ENCODE data around the gene OOSP2. TPM values are rescaled to one million over a fixed set of nuclear protein-coding genes. Genes with fewer than 3 reads are reported as not detected.
A peak's percentile ranks its signal among the peaks of the same experiment; 100 is the strongest.
"Not testable (repeated sequence)": the region's sequence is repeated elsewhere in the genome, so short reads cannot be mapped to it uniquely, and the experiment has no call there.

OOSP2 gene
- total RNA-seq, 1 donor from 2014 or later: not detected

- Histone ChIP-seq H3K4me3 (ENCODE audit: low read depth, low read length) (no peak overlapping the region), H3K27me3 (ENCODE audit: control insufficient read depth, insufficient read depth, low read length) (no peaks in the 10 kb centered on the region), H3K36me3 (ENCODE audit: control insufficient read depth, insufficient read depth, low read length) (no peaks in the 10 kb centered on the region)
- no peak for TF ChIP-seq CTCF (IDR thresholded peaks at IDR 0.05; ENCODE audit: insufficient read depth, low read length, poor library complexity, severe bottlenecking)
- peak; percentile 12 for DNase-seq (ENCODE audit: low read depth)
Measured at GRCh38 chr11:60005360-60005759, 34.8 kb upstream of the OOSP2 start.

- no peak within 1 kb of the TSS for H3K4me3 ChIP-seq (ENCODE audit: low read depth, low read length)
- no peak for DNase-seq (ENCODE audit: low read depth)
- H3K27me3 ChIP-seq (ENCODE audit: control insufficient read depth, insufficient read depth, low read length): no peaks in the 10 kb centered on the region
- H3K36me3 ChIP-seq (ENCODE audit: control insufficient read depth, insufficient read depth, low read length): no peaks in the 10 kb centered on the region
- TF ChIP-seq CTCF (IDR thresholded peaks at IDR 0.05; ENCODE audit: insufficient read depth, low read length, poor library complexity, severe bottlenecking): no peak
Measured at GRCh38 chr11:60016881-60017280, 23.3 kb upstream of the OOSP2 start, which contains the start of gene OOSP4B. Gene OOSP4B (plus strand): TSS chr11:60017181.

- no peak for TF ChIP-seq CTCF (IDR thresholded peaks at IDR 0.05; ENCODE audit: insufficient read depth, low read length, poor library complexity, severe bottlenecking)
- H3K27me3 ChIP-seq (ENCODE audit: control insufficient read depth, insufficient read depth, low read length): no peaks in the 10 kb centered on the region
- H3K36me3 ChIP-seq (ENCODE audit: control insufficient read depth, insufficient read depth, low read length): no peaks in the 10 kb centered on the region
- no peak overlapping the region for H3K4me3 ChIP-seq (ENCODE audit: low read depth, low read length)
- no peak for DNase-seq (ENCODE audit: low read depth)
Measured at GRCh38 chr11:60018058-60018457, 22.2 kb upstream of the OOSP2 start.

- not testable (repeated sequence) for DNase-seq (ENCODE audit: low read depth); H3K4me3 ChIP-seq (ENCODE audit: low read depth, low read length)
Measured at GRCh38 chr11:60020376-60020775, 19.8 kb upstream of the OOSP2 start.

GRCh38 chr11:60029015-60029632 lies 11.1 kb upstream of the OOSP2 start:
- no peak for TF ChIP-seq CTCF (IDR thresholded peaks at IDR 0.05; ENCODE audit: insufficient read depth, low read length, poor library complexity, severe bottlenecking)
- Histone ChIP-seq H3K36me3 (ENCODE audit: control insufficient read depth, insufficient read depth, low read length) (no peaks in the 10 kb centered on the region), H3K4me3 (ENCODE audit: low read depth, low read length) (no peak overlapping the region), H3K27me3 (ENCODE audit: control insufficient read depth, insufficient read depth, low read length) (no peaks in the 10 kb centered on the region)
- DNase-seq (ENCODE audit: low read depth): no peak

More at GRCh38 chr11:60020376-60020775, 19.8 kb upstream of the OOSP2 start:
- H3K27me3 ChIP-seq (ENCODE audit: control insufficient read depth, insufficient read depth, low read length); H3K36me3 ChIP-seq (ENCODE audit: control insufficient read depth, insufficient read depth, low read length): not testable (repeated sequence)

GRCh38 chr11:60050422-60050821 lies 10.2 kb downstream of the OOSP2 start:
- H3K27me3 ChIP-seq (ENCODE audit: control insufficient read depth, insufficient read depth, low read length); H3K36me3 ChIP-seq (ENCODE audit: control insufficient read depth, insufficient read depth, low read length); H3K4me3 ChIP-seq (ENCODE audit: low read depth, low read length); DNase-seq (ENCODE audit: low read depth): not testable (repeated sequence)

- H3K36me3 ChIP-seq (ENCODE audit: control insufficient read depth, insufficient read depth, low read length); DNase-seq (ENCODE audit: low read depth); H3K27me3 ChIP-seq (ENCODE audit: control insufficient read depth, insufficient read depth, low read length); H3K4me3 ChIP-seq (ENCODE audit: low read depth, low read length): not testable (repeated sequence)
Measured at GRCh38 chr11:60050839-60051238, 10.6 kb downstream of the OOSP2 start.

Measured in kidney epithelial cell (primary cell).